Vagina (tissue), 2 donors: Measurements from ENCODE around the gene ARMC9.

Experiments used
- POLR2A ChIP-seq, 2 donors: fragments of 450-650 bp; IDR thresholded peaks; one replicate each; pipeline ENCODE4 v1.6.1; 2017; ENCODE audit warnings: antibody characterized with exemption in 2 of 2, mild to moderate bottlenecking in 2 of 2, moderate library complexity in 2 of 2
- POLR2AphosphoS5 ChIP-seq, 2 donors: sonication (generic); formaldehyde crosslinking; IDR thresholded peaks; one replicate each; pipeline ENCODE4 v1.9.0; 2017; ENCODE audit warnings: antibody characterized with exemption in 2 of 2, mild to moderate bottlenecking in 2 of 2, low read depth in 1 of 2; ENCODE audit not compliant: insufficient read depth in 1 of 2
- TF ChIP-seq, protein P1 (sequence below), 3 experiments: fragments of 450-650 bp in 2 of 3; fragments of 200-600 bp in 1 of 3; sonication (generic) in 1 of 3; IDR thresholded peaks; one replicate each; pipeline ENCODE4 v1.5.1; 2017 to 2019; ENCODE audit warnings: antibody characterized with exemption in 3 of 3, mild to moderate bottlenecking in 2 of 3, moderate library complexity in 2 of 3

DNA sequence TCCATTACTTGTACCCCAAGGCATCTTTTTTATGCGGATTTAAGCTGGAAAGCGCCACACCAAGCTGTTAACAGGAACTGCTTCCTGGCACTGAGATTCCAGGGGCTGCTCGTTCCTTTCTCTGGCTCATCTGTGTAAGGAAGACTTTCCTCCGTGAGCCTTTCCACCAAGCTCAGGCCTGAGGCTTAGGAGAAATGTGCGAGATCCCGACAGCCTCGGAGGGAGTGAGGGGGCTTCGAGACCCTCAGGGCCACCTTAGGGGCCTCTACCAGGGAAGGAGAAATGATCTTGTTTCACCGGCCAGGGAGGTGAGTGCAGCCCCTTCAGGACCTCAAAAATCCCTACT, 214.2 kb downstream of the ARMC9 start:
- TF ChIP-seq, protein P1, sequence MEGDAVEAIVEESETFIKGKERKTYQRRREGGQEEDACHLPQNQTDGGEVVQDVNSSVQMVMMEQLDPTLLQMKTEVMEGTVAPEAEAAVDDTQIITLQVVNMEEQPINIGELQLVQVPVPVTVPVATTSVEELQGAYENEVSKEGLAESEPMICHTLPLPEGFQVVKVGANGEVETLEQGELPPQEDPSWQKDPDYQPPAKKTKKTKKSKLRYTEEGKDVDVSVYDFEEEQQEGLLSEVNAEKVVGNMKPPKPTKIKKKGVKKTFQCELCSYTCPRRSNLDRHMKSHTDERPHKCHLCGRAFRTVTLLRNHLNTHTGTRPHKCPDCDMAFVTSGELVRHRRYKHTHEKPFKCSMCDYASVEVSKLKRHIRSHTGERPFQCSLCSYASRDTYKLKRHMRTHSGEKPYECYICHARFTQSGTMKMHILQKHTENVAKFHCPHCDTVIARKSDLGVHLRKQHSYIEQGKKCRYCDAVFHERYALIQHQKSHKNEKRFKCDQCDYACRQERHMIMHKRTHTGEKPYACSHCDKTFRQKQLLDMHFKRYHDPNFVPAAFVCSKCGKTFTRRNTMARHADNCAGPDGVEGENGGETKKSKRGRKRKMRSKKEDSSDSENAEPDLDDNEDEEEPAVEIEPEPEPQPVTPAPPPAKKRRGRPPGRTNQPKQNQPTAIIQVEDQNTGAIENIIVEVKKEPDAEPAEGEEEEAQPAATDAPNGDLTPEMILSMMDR (IDR thresholded peaks at IDR 0.05): peak in 1 of 3 experiments; percentile 5
- no peak for TF ChIP-seq POLR2AphosphoS5 (IDR thresholded peaks at IDR 0.05; ENCODE audit: insufficient read depth in 1 of 2, low read depth in 1 of 2)
- TF ChIP-seq POLR2A (IDR thresholded peaks at IDR 0.05): no peak
